Fibroblast of the aortic adventitia (primary cell): ENCODE data around the gene EFTUD2. TPM values are rescaled to one million over a fixed set of nuclear protein-coding genes. Genes with fewer than 3 reads are reported as not detected.
A peak's percentile ranks its signal among the peaks of the same experiment; 100 is the strongest.

Source experiments
- DNase-seq: peaks from one replicate; pipeline ENCODE4 v3.0.0-alpha.2; 2010; ENCODE audit warnings: low read depth
- H3K4me3 ChIP-seq: 2 replicates; pipeline ENCODE4 v1.5.1; 2011; ENCODE audit warnings: low read depth, mild to moderate bottlenecking, control low read depth, low read length, moderate library complexity
- CTCF ChIP-seq: IDR thresholded peaks from 2 replicates; pipeline ENCODE4 v1.5.1; 2011; ENCODE audit warnings: mild to moderate bottlenecking, low read length, control low read depth, inconsistent platforms; ENCODE audit not compliant: insufficient read depth
- total RNA-seq: library from RNA; depleted of rRNA; stranded (reverse); fragments of >200 nt; gene quantifications from 2 replicates; pipeline ENCODE4 v1.2.3, GENCODE V29; 2012; ENCODE audit warnings: low replicate concordance

The EFTUD2 gene
- total RNA-seq, 1 donor, result 79.9 TPM

- no peak for TF ChIP-seq CTCF
- no peak overlapping the region for H3K4me3 ChIP-seq
- DNase-seq, result peak; percentile 38
These were observed 16.9 kb upstream of the EFTUD2 start for GRCh38 chr17:44915862-44916780.

- no peak for DNase-seq
- no peak within 1 kb of the TSS for H3K4me3 ChIP-seq
- TF ChIP-seq CTCF, result no peak
These were observed 16.1 kb upstream of the EFTUD2 start, which contains the start of gene GFAP for GRCh38 chr17:44915321-44915726. GFAP (minus strand) TSS chr17:44915500; CDS start chr17:44915486, 14 bp downstream.

GRCh38 chr17:44914698-44915271 is 15.5 kb upstream of the EFTUD2 start:
- no peak for DNase-seq
- TF ChIP-seq CTCF, result no peak
- no peak overlapping the region for H3K4me3 ChIP-seq

GRCh38 chr17:44914148-44914547 is 14.9 kb upstream of the EFTUD2 start:
- TF ChIP-seq CTCF, result no peak
- no peak for DNase-seq
- H3K4me3 ChIP-seq, result no peak overlapping the region

GRCh38 chr17:44913676-44914075 is 14.4 kb upstream of the EFTUD2 start:
- no peak for DNase-seq
- H3K4me3 ChIP-seq, result no peak overlapping the region
- no peak for TF ChIP-seq CTCF

- no peak for TF ChIP-seq CTCF
- DNase-seq, result no peak
- no peak overlapping the region for H3K4me3 ChIP-seq
These were observed 13.7 kb upstream of the EFTUD2 start for GRCh38 chr17:44912763-44913544.
